HK-2 (cell line): Measurements from ENCODE around the gene C1orf35.
A peak's percentile ranks its signal among the peaks of the same experiment; 100 is the strongest.

Source experiments
- DNase-seq: peaks from one replicate; pipeline ENCODE4 v3.0.0-alpha.2; 2018; ENCODE audit not compliant: unreplicated experiment

The C1orf35 gene

DNA sequence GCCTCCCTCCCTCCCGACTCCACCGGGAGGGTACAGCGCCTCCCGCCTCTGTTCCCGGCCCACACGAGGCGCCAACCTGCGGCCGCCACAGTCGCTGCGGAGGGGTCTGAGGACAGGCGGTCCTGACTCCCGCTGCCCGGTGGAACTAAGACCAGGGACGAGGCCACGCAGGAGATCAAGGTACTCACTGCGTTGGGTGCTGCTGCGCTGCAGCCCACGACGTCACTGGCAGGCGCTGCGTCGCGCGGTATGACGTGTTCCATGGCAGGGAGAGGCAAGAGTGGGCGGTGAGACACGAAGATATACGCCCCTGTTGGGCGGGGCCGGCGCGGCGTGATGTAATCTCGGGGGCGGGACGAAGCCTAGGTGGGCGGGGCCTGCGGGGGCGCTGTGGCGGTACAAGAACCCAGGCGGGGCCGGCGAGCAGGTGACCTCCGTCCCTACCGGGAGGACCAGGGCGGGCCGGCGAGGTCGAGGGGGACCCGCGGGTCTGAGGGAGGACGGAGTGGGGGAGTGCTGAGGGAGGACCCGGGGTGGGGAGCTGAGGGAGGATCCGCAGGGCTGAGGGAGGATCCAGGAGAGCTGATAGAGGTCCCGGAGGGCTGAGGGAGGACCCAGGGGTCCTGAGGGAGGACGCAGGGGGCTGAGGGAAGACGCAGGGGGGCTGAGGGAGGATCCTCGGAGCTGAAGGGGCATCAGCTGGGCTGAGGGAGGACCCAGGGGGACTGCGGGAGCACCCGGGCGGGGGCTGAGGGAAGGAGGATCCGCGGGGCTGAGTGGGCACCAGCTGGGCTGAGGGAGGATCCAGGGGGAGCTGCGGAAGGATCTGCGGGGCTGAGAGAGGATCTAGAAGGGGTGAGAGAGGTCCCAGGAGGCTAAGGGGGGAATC, 6.2 kb upstream of the C1orf35 start, which contains the start of gene MRPL55:
MRPL55 (minus strand) TSS at position 227 of the 889 bp plus-strand sequence. CDS start 1,039 bp downstream, outside the sequence.
- DNase-seq = peak; percentile 99

DNA sequence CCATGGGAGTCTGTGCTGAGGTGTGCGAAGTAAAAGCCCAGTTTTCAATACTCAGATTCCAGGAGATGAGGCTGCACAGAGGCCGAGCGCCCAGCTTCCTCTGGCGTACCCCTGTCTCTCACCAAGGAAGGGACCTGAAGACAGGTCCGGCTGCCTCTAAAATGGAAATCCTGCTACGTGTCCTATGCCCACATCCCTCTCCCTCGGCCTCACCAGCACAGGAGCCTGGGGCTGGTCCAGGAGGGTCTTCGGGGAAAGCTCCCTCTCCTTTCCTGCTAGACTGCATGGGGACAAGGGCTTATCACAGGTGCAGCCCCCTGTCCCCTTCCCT, 5.6 kb upstream of the C1orf35 start:
- no peak for DNase-seq

DNA sequence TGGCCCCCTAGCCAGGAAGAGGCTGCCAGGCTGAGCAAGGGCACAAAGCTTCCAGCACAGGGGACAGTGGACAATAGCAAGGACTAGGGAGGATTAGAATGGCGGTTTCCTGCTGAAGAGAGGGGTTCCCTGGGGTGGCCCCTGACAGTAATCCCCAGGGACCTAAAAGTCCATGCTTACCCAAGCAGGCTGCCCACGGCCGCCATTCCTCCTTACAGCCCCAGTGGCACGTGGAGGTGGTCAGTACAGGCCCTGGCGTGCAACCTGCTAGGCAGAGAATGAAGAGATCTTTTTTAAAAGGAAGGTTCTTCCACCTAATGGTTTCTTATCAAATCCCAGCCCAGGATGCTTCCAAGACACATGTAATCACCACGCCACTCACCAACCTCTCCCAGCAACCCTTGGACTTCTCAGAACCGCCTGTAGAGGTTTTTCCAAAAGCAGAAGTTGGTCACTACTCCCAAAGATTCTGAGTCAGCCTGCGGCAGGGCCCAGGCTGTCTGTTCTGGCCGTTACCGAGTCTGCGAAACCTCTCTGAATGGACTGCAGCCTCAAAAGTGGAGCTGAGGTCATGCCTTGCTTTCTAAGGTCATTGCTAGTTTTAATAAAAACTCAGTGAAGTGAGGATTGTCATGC, 5.0 kb upstream of the C1orf35 start:
- no peak for DNase-seq

DNA sequence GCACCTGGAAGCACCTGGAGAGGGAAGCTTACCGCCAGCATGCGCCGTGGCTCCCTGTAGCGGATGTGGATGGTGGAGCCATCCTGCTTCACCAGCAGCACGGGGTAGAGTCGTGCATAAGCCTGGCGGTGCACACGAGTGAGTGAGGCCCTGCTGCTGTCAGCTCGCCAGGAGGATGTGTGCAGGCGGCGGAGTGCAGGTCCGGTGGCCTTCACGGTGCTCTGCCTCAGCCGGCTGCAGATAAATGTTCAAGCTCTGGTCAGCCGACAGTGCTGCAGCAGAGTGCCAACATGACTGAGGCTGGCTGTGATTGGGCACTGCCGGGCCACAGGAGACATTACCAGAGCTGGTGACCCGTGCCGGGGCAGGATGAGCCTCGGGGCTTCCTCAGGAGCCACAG, 4.5 kb upstream of the C1orf35 start:
- no peak for DNase-seq

DNA sequence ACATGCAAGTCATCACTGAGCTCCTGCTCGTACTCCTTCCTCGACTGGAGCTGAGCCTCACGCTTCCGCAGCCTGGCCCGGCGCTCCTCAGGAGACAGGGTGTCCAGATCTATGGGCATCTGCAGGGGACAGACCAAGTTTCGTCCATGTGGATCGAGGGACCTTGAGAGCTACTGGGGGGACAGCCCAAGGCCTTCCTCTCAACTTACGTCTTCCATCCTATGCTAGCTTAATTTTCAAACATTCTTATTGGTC, 3.6 kb upstream of the C1orf35 start:
- DNase-seq = no peak

DNA sequence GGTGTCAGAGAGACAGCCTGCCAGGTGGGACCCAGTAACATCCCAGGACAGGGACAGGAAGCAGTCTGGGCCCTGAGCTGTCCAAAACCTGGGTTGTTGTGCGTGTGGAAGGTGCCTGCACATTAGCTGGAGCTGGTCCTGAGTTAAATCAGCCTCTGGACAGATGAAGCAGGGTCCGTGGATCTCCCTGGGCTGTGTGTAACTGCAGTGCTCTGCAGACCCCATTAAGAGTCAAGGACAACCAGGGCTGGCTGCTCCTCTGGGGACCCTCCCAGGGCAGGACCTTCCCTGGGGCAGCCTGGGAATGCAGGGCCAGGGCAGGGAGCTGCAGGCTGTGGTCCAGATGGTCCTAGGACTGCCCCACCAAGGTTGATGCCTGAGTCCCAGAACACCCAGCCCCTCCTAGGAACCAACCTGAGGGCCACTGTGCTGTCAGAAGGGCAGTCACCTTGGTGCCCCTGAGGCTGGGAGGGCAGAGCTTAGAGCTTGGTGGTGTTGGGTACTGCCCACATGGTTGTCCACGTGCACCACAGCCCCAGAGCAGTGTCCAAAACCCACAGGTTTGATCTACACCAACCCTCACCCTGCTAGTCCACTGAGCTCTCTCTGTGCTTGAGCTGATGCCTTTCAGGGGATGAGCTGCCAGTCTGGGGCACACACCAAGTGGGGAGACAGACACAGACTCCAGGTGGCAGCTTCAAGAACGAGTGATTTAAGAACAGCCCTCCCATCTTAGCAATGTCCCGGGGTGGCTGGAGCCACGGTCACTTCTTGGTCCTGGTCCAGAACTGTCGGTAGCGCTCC, 3.1 kb upstream of the C1orf35 start:
- no peak for DNase-seq

DNA sequence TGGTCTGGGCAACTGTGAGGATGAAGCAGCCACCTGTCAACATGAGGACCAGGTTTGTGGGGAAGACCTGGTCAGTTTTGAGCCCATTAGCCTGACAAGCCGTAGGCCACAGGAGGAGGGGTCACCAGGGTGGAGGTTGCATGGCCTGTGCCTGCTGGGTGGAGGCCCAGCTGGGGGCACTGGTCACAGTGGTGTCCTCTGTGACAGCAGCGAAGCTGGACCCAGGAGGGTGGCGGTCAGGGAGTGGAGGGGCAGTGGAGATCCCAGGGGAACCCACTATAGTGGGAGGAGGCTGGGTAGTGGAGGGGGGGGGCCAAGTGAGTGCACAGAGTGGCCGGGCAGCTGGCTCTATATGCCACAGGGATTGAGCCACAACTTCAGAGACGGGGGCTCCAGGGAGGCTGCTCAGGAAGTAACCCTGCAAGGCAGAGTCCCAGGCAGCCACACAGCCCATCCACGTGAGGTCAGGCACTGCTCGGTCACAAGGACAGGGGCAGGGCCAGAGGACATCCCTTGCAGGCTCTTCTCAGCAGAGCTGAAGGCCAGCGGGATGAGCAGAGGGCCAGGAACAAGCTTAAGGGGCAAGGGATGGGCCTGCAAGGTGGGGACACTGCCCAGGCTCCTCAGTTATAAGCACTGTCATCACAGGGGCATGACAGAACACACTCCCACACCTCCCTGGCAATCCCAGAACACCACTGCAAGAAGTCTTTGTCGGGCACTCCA, 2.3 kb upstream of the C1orf35 start:
- DNase-seq = no peak

DNA sequence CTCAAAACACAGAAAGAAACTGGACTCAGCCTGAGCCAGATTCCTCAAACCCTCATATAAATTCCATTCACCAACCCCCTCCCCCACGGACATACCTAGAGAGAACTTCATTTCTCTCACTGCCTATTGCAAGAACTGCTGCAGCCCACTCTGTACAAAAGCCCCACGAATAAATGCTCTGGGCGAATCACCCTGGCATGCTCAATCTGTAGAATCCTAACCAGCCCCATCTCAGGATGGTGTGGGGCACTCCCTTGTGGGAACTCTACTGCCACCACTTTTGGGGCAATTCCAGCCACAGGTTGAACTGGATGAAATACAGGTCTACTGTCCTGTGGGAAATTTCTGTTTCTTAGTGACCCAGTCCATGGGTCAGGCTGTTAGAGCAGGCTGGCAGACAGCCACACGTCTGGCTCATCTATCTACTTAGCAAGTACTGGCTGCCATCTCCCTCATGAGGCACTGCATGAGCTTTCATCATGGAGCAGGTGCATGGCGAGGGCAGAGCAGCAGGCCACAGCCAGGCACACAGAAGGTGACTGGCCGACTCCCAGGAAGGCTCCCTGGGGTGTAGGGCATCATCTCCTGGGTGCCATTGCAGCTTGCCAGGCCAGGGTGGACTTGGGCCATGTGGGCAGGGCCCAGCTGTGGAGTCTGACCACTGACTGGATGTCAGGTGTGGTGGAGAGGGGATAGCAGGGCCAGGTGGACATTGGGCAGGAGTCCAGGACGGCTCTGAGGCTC, 1.6 kb upstream of the C1orf35 start:
- no peak for DNase-seq

DNA sequence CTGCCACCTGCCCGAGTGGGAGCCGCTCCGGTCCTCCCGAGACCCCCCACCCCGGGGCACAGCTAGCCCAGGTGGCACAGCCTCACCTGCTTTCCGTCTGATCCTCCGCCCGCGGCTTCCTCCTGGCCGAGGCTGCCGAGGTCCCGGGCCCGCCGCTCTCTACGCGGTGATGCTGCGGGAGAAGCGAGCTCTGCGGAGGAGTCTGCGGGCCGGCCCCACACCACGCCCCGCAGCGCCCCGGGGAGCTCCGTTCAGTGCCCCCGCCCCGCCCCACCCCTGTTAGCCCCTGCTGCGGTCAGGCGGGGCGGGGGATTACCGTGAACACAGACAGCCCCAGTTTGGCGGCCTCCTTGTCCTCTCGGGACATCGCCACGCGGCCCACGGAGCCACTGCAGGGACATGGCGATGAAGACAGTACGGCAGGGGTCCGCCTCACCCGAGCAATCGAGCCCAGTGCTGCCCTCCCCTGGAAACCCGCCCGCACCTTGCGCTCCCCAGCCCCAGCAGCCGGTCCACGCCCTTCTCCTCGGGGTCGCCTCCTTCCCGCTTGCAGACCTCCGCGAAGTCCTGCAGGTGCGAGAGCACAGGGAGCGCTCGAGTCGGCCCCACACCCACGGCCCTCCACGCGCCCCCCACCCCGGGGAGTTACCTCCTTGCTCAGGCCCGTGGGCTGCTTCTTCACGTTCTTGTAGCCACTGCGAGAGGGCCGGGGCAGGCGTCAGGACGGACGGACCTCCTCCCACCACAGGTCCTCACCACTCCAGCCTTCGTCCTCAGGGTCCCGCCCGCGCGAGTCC, 933 bp downstream of the C1orf35 start:
- peak; percentile 76 for DNase-seq

DNA sequence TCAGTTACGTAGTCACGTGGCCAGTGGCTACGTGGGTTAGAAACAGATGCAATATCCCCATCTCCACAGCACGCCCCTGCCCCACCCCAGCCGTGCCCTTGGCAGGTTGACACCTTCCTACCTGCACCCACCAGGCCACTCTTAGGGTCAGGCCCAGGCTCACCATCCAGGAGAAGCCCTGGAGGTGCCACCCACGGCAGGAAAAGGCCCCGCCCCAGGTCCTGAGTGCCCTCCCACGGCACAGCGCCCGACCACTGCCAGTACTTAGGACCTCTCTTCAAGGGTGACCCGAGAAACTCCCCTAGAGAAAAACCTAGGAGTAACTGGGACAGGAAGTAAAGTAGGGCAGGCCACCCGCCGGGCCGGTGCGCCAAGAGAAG, 1.5 kb downstream of the C1orf35 start:
- no peak for DNase-seq

DNA sequence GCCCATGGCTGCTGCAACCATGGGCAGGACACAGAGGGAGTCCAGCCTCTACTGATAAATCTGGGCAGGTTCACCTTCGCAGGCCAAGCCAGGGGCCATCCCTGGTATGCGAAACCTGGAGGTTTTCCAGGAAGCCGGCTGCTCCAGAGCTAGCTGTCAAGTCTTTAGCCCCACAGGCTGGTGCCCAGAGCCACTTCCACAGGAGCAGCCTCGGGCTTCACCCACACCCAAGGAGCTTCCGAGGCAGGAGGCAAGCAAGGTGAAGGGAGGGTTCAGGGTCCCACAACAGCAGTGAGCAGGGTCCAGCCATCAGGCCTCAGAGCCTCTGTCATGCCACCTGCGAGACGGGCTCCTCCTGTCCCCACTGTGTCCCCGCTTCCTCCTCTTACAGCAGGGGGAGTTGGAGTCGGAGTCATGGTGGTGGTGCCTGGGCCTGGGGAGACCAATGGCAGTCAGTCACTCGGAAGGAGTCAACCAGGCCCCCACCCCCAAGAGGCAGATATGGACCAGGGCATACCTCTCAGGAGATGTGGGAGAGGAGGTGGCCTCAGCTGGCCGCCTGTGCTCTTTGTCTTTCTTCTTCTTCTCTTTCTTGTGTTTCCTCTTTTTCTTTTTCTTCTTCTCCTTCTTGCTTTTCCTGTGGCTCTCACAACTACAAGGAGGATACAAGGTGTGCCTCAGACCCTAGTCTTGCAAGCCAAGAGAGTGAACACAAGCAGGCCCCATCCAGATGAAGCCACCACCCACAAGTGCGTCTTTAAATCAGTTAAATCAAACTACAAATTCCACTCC, 2.1 kb downstream of the C1orf35 start:
- no peak for DNase-seq

DNA sequence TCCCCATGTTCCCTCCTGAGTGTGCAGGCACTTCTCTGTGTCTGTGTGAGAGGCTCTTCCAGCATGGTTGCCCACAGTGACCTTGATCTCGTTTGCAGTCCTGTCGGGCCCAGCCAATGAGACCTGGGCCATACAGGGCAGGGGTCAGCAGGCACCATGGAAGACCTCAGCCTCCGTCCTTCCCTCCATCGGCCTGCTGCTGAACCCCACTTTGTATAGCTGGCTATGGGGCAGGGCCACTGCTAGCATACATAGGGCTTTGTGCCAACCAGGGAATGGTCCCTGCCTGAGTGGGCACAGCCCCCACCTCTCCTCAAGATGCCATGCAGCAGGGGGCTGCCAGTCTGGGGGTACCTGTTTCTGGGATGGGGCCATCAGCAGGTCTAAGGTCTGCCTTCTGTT, 3.8 kb downstream of the C1orf35 start:
- DNase-seq = no peak

DNA sequence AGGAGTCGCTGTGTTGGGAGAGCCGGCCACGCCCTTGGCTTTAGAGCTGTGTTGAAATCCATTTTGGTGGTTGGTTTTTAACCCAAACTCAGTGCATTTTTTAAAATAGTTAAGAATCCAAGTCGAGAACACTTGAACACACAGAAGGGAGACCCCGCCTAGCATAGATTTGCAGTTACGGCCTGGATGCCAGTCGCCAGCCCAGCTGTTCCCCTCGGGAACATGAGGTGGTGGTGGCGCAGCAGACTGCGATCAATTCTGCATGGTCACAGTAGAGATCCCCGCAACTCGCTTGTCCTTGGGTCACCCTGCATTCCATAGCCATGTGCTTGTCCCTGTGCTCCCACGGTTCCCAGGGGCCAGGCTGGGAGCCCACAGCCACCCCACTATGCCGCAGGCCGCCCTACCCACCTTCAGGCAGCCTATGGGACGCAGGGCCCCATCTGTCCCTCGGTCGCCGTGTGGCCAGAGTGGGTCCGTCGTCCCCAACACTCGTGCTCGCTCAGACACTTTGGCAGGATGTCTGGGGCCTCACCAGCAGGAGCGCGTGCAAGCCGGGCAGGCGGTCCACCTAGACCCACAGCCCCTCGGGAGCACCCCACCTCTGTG, 4.7 kb downstream of the C1orf35 start:
- no peak for DNase-seq

DNA sequence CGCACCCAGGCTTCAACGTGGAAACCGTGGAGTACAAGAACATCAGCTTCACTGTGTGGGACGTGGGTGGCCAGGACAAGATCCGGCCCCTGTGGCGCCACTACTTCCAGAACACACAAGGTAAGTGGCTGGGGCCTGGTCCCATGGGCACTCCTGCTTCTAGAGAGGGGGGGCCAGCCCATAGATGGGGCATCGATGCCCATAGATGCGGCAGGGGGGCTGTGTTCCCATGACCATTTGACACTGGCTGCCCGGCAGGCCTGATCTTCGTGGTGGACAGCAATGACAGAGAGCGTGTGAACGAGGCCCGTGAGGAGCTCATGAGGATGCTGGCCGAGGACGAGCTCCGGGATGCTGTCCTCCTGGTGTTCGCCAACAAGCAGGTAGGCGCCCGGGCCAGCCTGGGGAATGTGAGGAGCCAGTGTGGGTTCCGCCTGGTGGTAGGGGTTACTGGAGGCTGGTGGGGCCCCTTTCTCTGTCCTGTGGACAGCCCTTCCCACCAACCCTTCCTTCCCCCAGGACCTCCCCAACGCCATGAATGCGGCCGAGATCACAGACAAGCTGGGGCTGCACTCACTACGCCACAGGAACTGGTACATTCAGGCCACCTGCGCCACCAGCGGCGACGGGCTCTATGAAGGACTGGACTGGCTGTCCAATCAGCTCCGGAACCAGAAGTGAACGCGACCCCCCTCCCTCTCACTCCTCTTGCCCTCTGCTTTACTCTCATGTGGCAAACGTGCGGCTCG, 5.6 kb downstream of the C1orf35 start:
- DNase-seq = peak; percentile 8

DNA sequence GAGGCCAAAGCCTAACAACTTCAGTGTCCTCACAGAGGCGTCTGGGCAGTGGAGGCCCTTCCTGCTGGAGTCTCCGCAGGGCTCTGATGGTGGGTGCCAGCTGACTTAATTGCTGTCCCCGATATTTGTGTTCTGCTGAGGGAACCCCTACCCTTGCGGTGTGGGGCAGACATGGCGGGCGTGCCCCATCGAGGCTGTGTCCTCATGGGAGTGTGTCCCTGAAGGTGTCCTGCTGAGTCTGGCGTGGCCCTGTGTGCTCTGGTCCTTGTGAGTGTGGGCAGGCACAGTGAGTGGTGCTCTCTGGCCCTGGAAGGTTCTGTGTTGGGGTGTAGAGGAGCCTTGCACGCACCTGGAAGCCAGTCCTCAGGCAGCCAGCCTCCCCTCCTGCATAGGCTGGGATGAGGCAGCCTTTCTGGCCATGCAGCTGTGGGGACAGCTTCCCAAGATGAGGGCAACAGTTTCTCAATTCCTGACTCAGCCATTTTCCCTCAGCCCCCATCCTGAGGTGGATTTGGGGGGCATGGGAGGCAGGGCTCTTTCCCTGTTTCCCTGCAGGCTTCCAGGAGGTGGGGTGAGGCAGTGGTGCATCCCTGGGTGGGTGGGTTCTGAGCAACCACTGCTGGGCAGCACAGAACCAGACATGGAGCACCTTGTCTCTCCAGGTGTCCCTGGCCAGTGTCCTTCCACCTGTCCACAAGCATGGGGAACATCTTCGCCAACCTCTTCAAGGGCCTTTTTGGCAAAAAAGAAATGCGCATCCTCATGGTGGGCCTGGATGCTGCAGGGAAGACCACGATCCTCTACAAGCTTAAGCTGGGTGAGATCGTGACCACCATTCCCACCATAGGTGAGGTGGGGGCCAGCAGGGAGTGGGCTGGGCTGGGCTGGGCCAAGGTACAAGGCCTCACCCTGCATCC, 6.5 kb downstream of the C1orf35 start:
- DNase-seq = no peak

DNA sequence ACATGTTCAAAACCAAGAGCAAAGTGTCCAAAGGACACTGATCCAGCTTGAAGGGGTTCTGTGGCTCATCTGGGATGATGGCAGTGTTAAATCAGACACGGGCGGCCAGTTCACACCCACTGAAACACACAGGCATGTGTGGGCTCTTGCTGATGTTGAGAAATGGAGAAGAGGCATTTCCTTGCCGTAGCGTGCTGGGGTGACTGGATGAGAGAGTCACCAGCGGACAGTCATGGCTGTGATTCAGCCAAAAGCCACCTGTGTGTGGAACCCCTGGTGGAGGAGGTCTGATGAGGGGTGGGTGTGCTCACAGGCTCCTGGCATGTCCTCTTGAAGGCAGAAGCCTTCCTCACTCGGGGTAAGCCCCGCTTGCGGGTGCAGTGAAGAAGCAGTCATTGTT, 7.2 kb downstream of the C1orf35 start:
- peak; percentile 1 for DNase-seq

DNA sequence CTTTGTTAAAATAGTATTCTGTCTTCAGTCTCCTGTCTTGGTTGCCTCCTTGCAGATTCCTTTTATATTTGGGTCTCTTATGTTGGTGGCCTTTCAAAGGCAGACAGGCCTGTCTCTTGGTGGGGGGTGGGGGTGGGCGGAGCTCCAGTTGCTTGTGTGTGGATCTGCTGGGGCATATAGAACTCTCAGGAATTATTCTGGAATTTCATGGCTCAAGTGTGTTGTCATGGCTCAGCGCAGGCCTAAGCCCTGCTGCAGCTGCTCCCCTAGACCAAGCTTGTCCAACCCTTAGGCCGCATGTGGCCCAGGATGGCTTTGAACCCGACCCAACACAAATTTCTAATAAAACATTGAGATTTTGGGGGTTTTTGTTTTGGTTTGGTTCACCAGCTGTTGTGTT, 8.0 kb downstream of the C1orf35 start:
- no peak for DNase-seq
